Measurements from ENCODE around the gene TAGLN3.

TAGLN3 gene

GRCh38 chr3:112056451-112056929 lies 57.8 kb downstream of the TAGLN3 start:
- DNase-seq = no peak

- no peak for DNase-seq
Measured at GRCh38 chr3:112059497-112059896, 60.8 kb downstream of the TAGLN3 start.

- no peak for DNase-seq
Measured at GRCh38 chr3:112061152-112061551, 62.4 kb downstream of the TAGLN3 start.
